ENCODE data around the gene SKI. TPM values are rescaled to one million over a fixed set of nuclear protein-coding genes. Genes with fewer than 3 reads are reported as not detected.
A peak's percentile ranks its signal among the peaks of the same experiment; 100 is the strongest.

The SKI gene
- total and polyA plus RNA-seq, 2 donors (not counting 1 experiment from before 2014, with no cell fraction given): 14.9 to 74.9 TPM

GRCh38 chr1:2269193-2269921 lies 41.2 kb downstream of the SKI start:
- Mint-ChIP-seq H3K9me3 (ENCODE audit: insufficient read depth) (no peaks in the 10 kb centered on the region), H3K4me3 (no peak overlapping the region), H3K27me3 (no peaks in the 10 kb centered on the region), H3K27ac (peak overlapping the region; percentile 26), H3K4me1 (peaks cover 46% of the 10 kb centered on the region)
- TF ChIP-seq EZH2 (IDR thresholded peaks at IDR 0.05; ENCODE audit: borderline replicate concordance, insufficient read depth, low read depth, low read length, poor library complexity, severe bottlenecking) (no peak), CTCF (IDR thresholded peaks at IDR 0.05) (no peak)
- no peak overlapping the region for H3K4me3 ChIP-seq (ENCODE audit: control extremely low read depth in 1 of 5, extremely low read depth in 1 of 5, insufficient read depth in 1 of 5, low read depth in 2 of 5, low read length in 4 of 5)
- WGBS (ENCODE audit: insufficient coverage): 97% methylated on average over 17 of the region's 28 CpGs
- no peak for ATAC-seq (ENCODE audit: low read depth)
- peaks cover 100% of the 10 kb centered on the region for H4K20me1 ChIP-seq (ENCODE audit: control insufficient read depth, insufficient read depth, low read length, poor library complexity, severe bottlenecking)
- ChIA-PET POLR2A (no interaction called here), CTCF (no interaction called here)
- H3K4me1 ChIP-seq (ENCODE audit: control insufficient read depth in 2 of 2, insufficient read depth in 2 of 2, low read length in 2 of 2): peaks cover 13 to 34% of the 10 kb centered on the region in 2 donors
- no peak for DNase-seq
- H3K9me3 ChIP-seq (ENCODE audit: control extremely low read depth in 1 of 3, control insufficient read depth in 2 of 3, insufficient read depth in 1 of 3, low read length in 2 of 3): no peaks in the 10 kb centered on the region
- no peak overlapping the region for H3K27ac ChIP-seq (ENCODE audit: low read length in 2 of 2)
- intact Hi-C loops (cut with micrococcal nuclease): no loop called here
- H3K79me2 ChIP-seq (ENCODE audit: control insufficient read depth, insufficient read depth, low read length): peaks cover 100% of the 10 kb centered on the region
- no peak overlapping the region for H3K9ac ChIP-seq (ENCODE audit: low read length)
- no peaks in the 10 kb centered on the region for H3K27me3 ChIP-seq (replicated peaks in 1 of 4; ENCODE audit: control extremely low read depth in 1 of 4, control insufficient read depth in 3 of 4, insufficient read depth in 4 of 4, low read length in 3 of 4)
- peaks cover 0 to 15% of the 10 kb centered on the region in 2 experiments for H3K36me3 ChIP-seq (replicated peaks in 1 of 2; ENCODE audit: control extremely low read depth in 1 of 2, control insufficient read depth in 1 of 2, extremely low read depth in 1 of 2, insufficient read depth in 2 of 2, low read length in 1 of 2)
- H2AFZ ChIP-seq (ENCODE audit: insufficient read depth, low read depth, low read length, poor library complexity, severe bottlenecking): no peak overlapping the region
- no peak overlapping the region for H3K4me2 ChIP-seq (replicated peaks; ENCODE audit: low read depth, low read length, poor library complexity, severe bottlenecking)

GRCh38 chr1:2269922-2270259 lies 41.8 kb downstream of the SKI start:
- no peaks in the 10 kb centered on the region for H3K9me3 ChIP-seq (ENCODE audit: control extremely low read depth in 1 of 3, control insufficient read depth in 2 of 3, insufficient read depth in 1 of 3, low read length in 2 of 3)
- TF ChIP-seq CTCF (IDR thresholded peaks at IDR 0.05) (no peak), EZH2 (IDR thresholded peaks at IDR 0.05; ENCODE audit: borderline replicate concordance, insufficient read depth, low read depth, low read length, poor library complexity, severe bottlenecking) (no peak)
- H3K4me3 ChIP-seq (ENCODE audit: control extremely low read depth in 1 of 5, extremely low read depth in 1 of 5, insufficient read depth in 1 of 5, low read depth in 2 of 5, low read length in 4 of 5): no peak overlapping the region
- Mint-ChIP-seq H3K9me3 (ENCODE audit: insufficient read depth) (no peaks in the 10 kb centered on the region), H3K27ac (no peak overlapping the region), H3K27me3 (no peaks in the 10 kb centered on the region), H3K4me1 (peaks cover 48% of the 10 kb centered on the region), H3K4me3 (no peak overlapping the region)
- no peak overlapping the region for H3K27ac ChIP-seq (ENCODE audit: low read length in 2 of 2)
- peaks cover 100% of the 10 kb centered on the region for H4K20me1 ChIP-seq (ENCODE audit: control insufficient read depth, insufficient read depth, low read length, poor library complexity, severe bottlenecking)
- H3K27me3 ChIP-seq (replicated peaks in 1 of 4; ENCODE audit: control extremely low read depth in 1 of 4, control insufficient read depth in 3 of 4, insufficient read depth in 4 of 4, low read length in 3 of 4): no peaks in the 10 kb centered on the region
- H3K4me2 ChIP-seq (replicated peaks; ENCODE audit: low read depth, low read length, poor library complexity, severe bottlenecking): no peak overlapping the region
- peaks cover 0 to 15% of the 10 kb centered on the region in 2 experiments for H3K36me3 ChIP-seq (replicated peaks in 1 of 2; ENCODE audit: control extremely low read depth in 1 of 2, control insufficient read depth in 1 of 2, extremely low read depth in 1 of 2, insufficient read depth in 2 of 2, low read length in 1 of 2)
- peaks cover 18 to 40% of the 10 kb centered on the region in 2 donors for H3K4me1 ChIP-seq (ENCODE audit: control insufficient read depth in 2 of 2, insufficient read depth in 2 of 2, low read length in 2 of 2)
- H3K79me2 ChIP-seq (ENCODE audit: control insufficient read depth, insufficient read depth, low read length): peaks cover 100% of the 10 kb centered on the region
- CTCF ChIA-PET: no interaction called here
- no peak overlapping the region for H3K9ac ChIP-seq (ENCODE audit: low read length)
- ATAC-seq (ENCODE audit: low read depth): no peak
- POLR2A ChIA-PET: no interaction called here
- intact Hi-C loops (cut with micrococcal nuclease): no loop called here
- no peak overlapping the region for H2AFZ ChIP-seq (ENCODE audit: insufficient read depth, low read depth, low read length, poor library complexity, severe bottlenecking)
- no peak for DNase-seq
- 97% methylated on average over 10 of the region's 13 CpGs for WGBS (ENCODE audit: insufficient coverage)

Measured in B cell (primary cell).